Middle frontal gyrus (tissue), 1 donor: Measurements from ENCODE around the gene MYO18B.

ENCODE experiments used
- DNase-seq: peaks from one replicate; pipeline ENCODE4 v3.0.0-alpha.2; 2015; ENCODE audit warnings: low spot score; ENCODE audit errors: extremely low spot score

MYO18B gene

GRCh38 chr22:25848954-25849353 lies 107.0 kb downstream of the MYO18B start:
- DNase-seq: no peak

GRCh38 chr22:25849522-25849921 lies 107.5 kb downstream of the MYO18B start:
- no peak for DNase-seq

- no peak for DNase-seq
Observed at GRCh38 chr22:25852223-25852622, 110.2 kb downstream of the MYO18B start.

DNA sequence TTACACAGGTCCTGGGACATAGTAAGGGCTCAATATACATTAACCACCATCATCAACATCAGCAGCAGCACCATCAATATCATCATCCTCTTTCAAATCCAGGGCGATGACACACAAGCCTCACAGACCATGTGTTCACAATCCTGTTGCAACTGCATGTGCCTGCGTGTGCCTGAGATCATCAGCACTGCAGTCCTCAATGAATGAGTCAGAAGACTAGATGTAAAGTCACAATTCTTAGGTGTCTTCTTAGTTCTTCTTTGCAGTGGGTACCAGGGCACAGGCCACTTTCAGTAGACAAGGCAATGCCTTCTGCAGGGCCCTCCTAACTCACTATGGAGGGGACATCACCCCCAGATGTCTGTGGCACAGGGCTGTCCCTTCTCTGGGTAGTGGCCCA lies 111.1 kb downstream of the MYO18B start:
- DNase-seq: no peak

GRCh38 chr22:25853501-25854284 lies 111.7 kb downstream of the MYO18B start:
- peak; percentile 17 for DNase-seq

DNA sequence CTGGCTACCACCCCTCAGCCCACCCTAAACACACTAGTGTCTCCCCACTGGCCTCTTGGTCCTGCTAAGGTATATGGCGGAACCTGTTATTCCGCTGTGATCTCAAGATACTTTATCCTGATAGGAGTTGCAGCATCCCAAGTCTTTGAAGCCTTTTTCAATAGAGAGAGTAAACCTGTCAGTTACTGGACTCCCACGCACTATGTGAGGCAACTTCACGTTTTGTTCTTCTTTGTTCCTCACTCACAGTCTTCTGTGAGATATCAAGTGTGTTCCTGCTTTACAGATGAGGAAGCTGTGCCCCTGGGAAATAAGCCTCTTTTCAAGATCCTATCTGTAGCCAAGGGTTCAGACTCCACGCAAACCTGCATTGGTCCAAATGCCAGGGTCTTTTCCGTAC lies 127.8 kb downstream of the MYO18B start:
- DNase-seq: no peak

- no peak for DNase-seq
Observed at GRCh38 chr22:25874327-25874726, 132.3 kb downstream of the MYO18B start.

GRCh38 chr22:25875461-25875860 lies 133.5 kb downstream of the MYO18B start:
- DNase-seq: no peak

DNA sequence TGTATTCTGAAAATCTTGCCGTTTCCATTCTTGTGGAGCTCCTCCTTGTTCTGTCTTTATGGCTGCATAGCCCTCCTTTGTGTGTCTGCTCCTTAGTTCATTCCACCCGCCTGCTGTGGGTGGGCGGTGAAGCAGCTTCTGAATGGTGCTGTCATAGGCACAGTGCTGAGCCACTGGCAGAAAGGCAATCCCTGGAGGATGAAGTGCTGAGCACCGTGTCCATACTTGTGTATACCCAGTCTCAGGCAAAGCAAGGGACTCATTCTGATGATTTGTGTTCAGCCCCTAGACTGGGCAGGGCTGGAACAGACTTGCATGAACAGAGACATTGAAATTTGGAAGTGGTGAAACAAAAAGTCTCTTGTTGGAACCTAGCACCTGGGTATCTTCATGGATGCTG lies 134.9 kb downstream of the MYO18B start:
- DNase-seq: no peak

GRCh38 chr22:25878933-25879332 lies 136.9 kb downstream of the MYO18B start:
- DNase-seq: no peak

- DNase-seq: no peak
Observed at GRCh38 chr22:25880524-25880923, 138.5 kb downstream of the MYO18B start.

GRCh38 chr22:25881210-25881755 lies 139.3 kb downstream of the MYO18B start:
- DNase-seq: no peak

- no peak for DNase-seq
Observed at GRCh38 chr22:25882360-25882759, 140.4 kb downstream of the MYO18B start.

GRCh38 chr22:25883482-25884033 lies 141.6 kb downstream of the MYO18B start:
- no peak for DNase-seq

GRCh38 chr22:25884121-25884520 lies 142.1 kb downstream of the MYO18B start:
- DNase-seq: no peak

- DNase-seq: no peak
Observed at GRCh38 chr22:25888399-25889054, 146.5 kb downstream of the MYO18B start.

DNA sequence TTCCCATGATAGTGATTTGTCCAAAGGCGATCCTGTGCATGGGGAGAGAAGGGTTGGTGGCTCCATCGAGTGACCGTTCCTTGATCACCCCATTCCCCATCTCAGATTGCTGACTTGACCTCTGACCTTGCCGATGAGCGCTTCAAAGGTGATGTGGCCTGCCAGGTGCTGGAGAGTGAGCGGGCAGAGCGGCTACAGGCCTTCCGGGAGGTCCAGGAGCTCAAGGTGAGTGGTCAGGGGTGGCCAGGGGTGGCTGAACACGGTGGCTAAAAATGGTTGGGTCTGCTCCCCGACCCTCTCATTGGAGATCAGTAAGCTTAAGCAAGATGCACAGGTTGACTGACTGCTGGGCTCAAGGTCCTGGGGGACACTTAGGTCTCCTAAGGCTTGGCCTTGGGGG lies 148.7 kb downstream of the MYO18B start:
- DNase-seq: no peak

GRCh38 chr22:25892678-25893077 lies 150.7 kb downstream of the MYO18B start:
- no peak for DNase-seq

GRCh38 chr22:25895678-25896077 lies 153.7 kb downstream of the MYO18B start:
- no peak for DNase-seq

GRCh38 chr22:25896098-25896497 lies 154.1 kb downstream of the MYO18B start:
- DNase-seq: no peak

GRCh38 chr22:25896592-25896991 lies 154.6 kb downstream of the MYO18B start:
- DNase-seq: no peak

DNA sequence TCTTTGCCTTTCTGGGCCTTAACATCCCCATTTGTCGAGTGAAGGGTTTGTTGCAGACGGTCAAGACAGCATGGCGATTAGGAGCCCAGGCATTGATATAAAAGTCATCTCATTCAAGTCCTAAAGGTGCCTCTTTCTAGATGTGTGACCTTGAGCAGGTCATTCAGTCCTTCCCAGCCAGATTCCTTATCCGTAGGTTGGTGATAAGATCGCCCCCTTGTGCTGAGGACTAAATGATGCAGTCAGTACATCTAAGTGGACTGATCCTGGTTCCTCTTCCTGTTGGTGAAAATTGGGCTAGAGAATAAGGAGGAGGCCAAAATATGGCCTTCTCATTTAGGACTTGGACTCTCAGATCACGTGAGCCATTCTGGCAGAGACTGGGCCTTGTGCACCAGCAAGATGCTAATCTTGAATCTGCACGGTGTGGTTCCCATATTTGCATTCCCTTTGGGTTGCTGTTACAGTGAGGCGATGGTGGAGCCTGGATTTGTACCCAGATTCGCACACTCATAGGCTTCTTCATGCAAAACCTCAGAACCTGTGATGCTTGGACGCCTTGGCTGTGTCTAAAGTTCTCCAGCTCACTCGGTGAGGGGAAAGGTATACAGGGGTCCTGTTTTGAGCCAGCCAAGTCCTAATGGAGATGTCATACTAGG lies 156.8 kb downstream of the MYO18B start:
- DNase-seq: no peak
